ENCODE measurements around the gene MYCBP2. TPM values are rescaled to one million over a fixed set of nuclear protein-coding genes. Genes with fewer than 3 reads are reported as not detected.

MYCBP2 gene
- total RNA-seq, 4 donors from 2014 or later: 274 to 342 (median 305) TPM

GRCh38 chr13:77047649-77048343, 279.1 kb downstream of the MYCBP2 start:
- WGBS, 2 donors: 75 to 83% methylated on average over 8 of the region's 8 CpGs
- Histone ChIP-seq H3K4me3 (no peak overlapping the region), H3K36me3 (peaks cover 0 to 76% (median 0%) of the 10 kb centered on the region in 3 donors), H3K9me3 (no peaks in the 10 kb centered on the region), H3K4me1 (peaks cover 0 to 10% (median 0%) of the 10 kb centered on the region in 4 donors), H3K27me3 (no peaks in the 10 kb centered on the region), H3K27ac (peak overlapping the region in 2 of 4 donors; percentile 19 to 22)
- DNase-seq (ENCODE audit: low spot score in 2 of 2): no peak
- no peak for TF ChIP-seq POLR2A (IDR thresholded peaks at IDR 0.05)
- no peak for TF ChIP-seq EP300 (IDR thresholded peaks at IDR 0.05)
- TF ChIP-seq, protein P1, sequence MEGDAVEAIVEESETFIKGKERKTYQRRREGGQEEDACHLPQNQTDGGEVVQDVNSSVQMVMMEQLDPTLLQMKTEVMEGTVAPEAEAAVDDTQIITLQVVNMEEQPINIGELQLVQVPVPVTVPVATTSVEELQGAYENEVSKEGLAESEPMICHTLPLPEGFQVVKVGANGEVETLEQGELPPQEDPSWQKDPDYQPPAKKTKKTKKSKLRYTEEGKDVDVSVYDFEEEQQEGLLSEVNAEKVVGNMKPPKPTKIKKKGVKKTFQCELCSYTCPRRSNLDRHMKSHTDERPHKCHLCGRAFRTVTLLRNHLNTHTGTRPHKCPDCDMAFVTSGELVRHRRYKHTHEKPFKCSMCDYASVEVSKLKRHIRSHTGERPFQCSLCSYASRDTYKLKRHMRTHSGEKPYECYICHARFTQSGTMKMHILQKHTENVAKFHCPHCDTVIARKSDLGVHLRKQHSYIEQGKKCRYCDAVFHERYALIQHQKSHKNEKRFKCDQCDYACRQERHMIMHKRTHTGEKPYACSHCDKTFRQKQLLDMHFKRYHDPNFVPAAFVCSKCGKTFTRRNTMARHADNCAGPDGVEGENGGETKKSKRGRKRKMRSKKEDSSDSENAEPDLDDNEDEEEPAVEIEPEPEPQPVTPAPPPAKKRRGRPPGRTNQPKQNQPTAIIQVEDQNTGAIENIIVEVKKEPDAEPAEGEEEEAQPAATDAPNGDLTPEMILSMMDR (IDR thresholded peaks at IDR 0.05): no peak

GRCh38 chr13:77042566-77043177, 284.2 kb downstream of the MYCBP2 start:
- Histone ChIP-seq H3K27me3 (no peaks in the 10 kb centered on the region), H3K36me3 (peaks cover 0 to 28% (median 0%) of the 10 kb centered on the region in 3 donors), H3K9me3 (no peaks in the 10 kb centered on the region), H3K4me1 (peaks cover 0 to 3% (median 0%) of the 10 kb centered on the region in 4 donors), H3K4me3 (no peak overlapping the region), H3K27ac (peak overlapping the region in 2 of 4 donors; percentile 45 to 60)
- WGBS, 2 donors: 68 to 70% methylated on average over 5 of the region's 5 CpGs
- DNase-seq (ENCODE audit: low spot score in 2 of 2): no peak
- no peak for TF ChIP-seq EP300 (IDR thresholded peaks at IDR 0.05)
- TF ChIP-seq POLR2A (IDR thresholded peaks at IDR 0.05): no peak
- TF ChIP-seq, protein P1 (IDR thresholded peaks at IDR 0.05): no peak

GRCh38 chr13:77040835-77041234, 286.1 kb downstream of the MYCBP2 start:
- WGBS, 2 donors: 90 to 93% methylated on average over 9 of the region's 9 CpGs
- H3K27ac ChIP-seq: no peak overlapping the region
- peaks cover 0 to 3% (median 0%) of the 10 kb centered on the region in 4 donors for H3K4me1 ChIP-seq
- peaks cover 0 to 20% (median 0%) of the 10 kb centered on the region in 3 donors for H3K36me3 ChIP-seq
- no peak overlapping the region for H3K4me3 ChIP-seq
- no peak for TF ChIP-seq POLR2A (IDR thresholded peaks at IDR 0.05)
- TF ChIP-seq, protein P1 (IDR thresholded peaks at IDR 0.05): no peak
- no peak for TF ChIP-seq EP300 (IDR thresholded peaks at IDR 0.05)
- no peaks in the 10 kb centered on the region for H3K27me3 ChIP-seq
- H3K9me3 ChIP-seq: no peaks in the 10 kb centered on the region
- DNase-seq (ENCODE audit: low spot score in 2 of 2): no peak

DNA sequence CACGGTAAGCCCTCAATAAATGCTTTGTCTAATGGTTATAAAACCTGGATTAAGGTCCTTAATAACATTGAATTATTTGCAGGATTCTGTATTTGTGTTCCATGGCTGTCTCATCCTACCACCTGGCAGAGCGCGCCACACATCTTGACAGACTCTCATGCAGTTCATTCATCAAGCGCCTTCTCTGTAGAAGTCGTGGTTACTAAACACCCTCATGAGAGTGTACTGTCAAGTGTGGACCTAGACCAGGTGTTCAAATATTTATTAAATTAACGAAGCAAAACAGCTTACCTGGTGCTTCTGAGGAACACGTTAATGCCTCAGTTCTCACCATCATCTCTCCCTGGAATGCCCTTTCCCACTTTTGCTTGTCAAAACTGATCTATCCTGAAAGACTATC, 286.8 kb downstream of the MYCBP2 start:
- Histone ChIP-seq H3K4me3 (no peak overlapping the region), H3K9me3 (no peaks in the 10 kb centered on the region), H3K27me3 (no peaks in the 10 kb centered on the region), H3K4me1 (peaks cover 0 to 3% (median 0%) of the 10 kb centered on the region in 4 donors), H3K36me3 (peaks cover 0 to 18% (median 0%) of the 10 kb centered on the region in 3 donors), H3K27ac (no peak overlapping the region)
- WGBS, 2 donors: 96 to 97% methylated on average over 7 of the region's 7 CpGs
- TF ChIP-seq, protein P1 (IDR thresholded peaks at IDR 0.05): no peak
- no peak for TF ChIP-seq EP300 (IDR thresholded peaks at IDR 0.05)
- TF ChIP-seq POLR2A (IDR thresholded peaks at IDR 0.05): no peak
- DNase-seq (ENCODE audit: low spot score in 2 of 2): no peak

DNA sequence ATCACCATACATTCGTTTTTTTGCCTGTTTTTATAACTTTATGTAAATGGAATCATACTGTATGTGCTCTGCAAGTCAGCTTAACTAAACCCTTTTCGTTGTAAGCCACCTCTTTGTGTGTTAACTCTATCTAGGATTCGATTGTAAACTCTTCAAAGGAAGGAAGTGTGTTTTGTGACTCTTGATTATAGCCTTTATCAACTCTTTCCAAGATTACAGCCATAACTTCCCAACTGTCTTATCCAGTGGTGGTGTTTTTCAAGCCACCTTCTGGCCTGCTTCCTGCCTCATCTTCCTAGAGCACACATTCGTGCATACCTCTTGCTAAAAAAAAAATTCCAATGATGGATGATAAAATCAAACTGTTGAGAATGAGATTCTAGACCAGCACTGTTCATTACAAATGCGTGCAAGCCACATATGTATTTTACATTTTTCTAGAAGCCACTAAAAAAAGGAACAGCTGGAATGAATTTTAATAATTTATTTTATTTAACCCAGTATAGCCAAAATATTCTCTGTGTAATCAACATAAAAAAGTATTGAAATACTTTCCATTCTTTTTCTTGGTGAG, 287.9 kb downstream of the MYCBP2 start:
- Histone ChIP-seq H3K36me3 (peaks cover 0 to 7% (median 0%) of the 10 kb centered on the region in 3 donors), H3K27me3 (no peaks in the 10 kb centered on the region), H3K9me3 (no peaks in the 10 kb centered on the region), H3K4me1 (peaks cover 0 to 3% (median 0%) of the 10 kb centered on the region in 4 donors), H3K27ac (no peak overlapping the region), H3K4me3 (no peak overlapping the region)
- DNase-seq (ENCODE audit: low spot score in 2 of 2): no peak
- WGBS, 2 donors: 70 to 71% methylated on average over 5 of the region's 5 CpGs
- TF ChIP-seq, protein P1 (IDR thresholded peaks at IDR 0.05): no peak
- TF ChIP-seq POLR2A (IDR thresholded peaks at IDR 0.05): no peak
- no peak for TF ChIP-seq EP300 (IDR thresholded peaks at IDR 0.05)

Data from tibial nerve (tissue), 4 donors.